Endothelial cell of hepatic sinusoid (primary cell): ENCODE data around the gene TEX35.

Experiments used
- in situ Hi-C: cut with HindIII; loops from 2 replicates; pipeline ENCODE4 v1.10.0; 2017; ENCODE audit warnings: low sequenced_read_pairs

TEX35 gene

GRCh38 chr1:178513278-178513983 lies 522 bp downstream of the TEX35 start:
- in situ Hi-C loops = loop anchor here (5.0 to 10.0 kb wide), 4 partner anchors 36 to 481 kb away; no protein-coding TSS in a partner anchor

GRCh38 chr1:178516110-178516509 lies 3.2 kb downstream of the TEX35 start:
- in situ Hi-C loops = loop anchor here (10.0 kb wide), 1 partner anchor 479 kb away; no protein-coding TSS in a partner anchor

DNA sequence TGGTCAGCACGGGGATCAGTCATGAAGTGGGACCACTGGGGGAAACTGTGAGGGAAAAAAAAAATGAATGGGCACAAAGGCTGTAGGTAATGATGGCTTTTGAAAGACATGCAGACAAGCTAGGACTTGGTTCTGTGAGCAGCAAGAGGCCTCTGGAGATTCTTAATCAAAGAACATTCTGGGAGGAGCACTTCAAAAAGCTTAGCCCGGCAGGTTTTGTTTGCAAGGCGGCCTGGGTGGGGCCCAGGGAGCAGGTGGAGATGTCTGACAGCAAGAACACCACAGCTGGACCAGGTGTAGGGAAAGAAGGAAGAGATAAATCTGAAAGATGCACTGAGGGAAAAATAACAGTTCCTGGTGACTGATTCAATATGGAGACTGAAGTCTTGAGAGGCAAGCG lies 6.0 kb downstream of the TEX35 start:
- in situ Hi-C loops = loop anchor here (10.0 kb wide), 1 partner anchor 476 kb away; no protein-coding TSS in a partner anchor

DNA sequence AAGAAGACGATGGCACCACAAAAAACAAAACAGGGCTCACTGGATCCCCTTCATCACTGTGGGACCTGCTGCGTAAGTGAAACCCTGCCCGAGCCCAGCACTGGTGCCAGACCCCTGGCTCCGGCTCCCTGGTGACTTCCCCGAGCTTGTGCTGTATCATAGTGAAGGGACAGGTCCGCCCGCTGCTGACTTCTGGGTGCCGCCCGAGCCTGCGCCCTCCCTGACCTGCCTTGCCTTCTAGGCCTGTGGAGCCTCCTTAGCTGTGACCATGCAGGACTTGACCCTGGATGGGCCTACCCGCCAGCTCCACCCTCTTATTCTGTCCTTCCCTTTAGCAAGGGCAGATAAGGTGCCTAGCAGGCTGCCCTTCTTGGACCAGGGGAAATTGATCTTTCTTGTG lies 7.9 kb downstream of the TEX35 start:
- in situ Hi-C loops = no loop called here

DNA sequence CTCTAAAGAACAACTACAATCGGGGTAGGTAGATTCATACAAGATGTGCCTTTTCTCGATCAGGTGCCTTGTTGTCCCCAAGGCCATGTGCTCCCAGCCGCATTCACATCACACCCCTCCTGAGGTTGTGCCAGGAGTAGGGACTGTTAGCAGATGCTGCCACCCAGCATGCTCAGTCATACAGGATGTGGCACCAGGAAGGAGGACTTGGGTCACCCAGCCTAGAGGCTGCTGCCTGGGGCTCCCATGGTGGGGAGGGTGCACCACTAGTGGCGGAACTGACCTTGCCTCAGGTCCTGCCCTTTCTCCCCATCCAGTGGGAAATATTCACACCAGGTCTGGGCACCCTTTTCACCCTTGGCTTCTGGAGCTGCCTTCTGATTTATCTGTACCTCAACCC lies 8.3 kb downstream of the TEX35 start:
- in situ Hi-C loops = no loop called here

- in situ Hi-C loops = loop anchor here (25.0 kb wide), 1 partner anchor 235 kb away; no protein-coding TSS in a partner anchor
Observed at GRCh38 chr1:178527117-178527516, 14.2 kb downstream of the TEX35 start.

GRCh38 chr1:178528228-178528952 lies 15.5 kb downstream of the TEX35 start:
- in situ Hi-C loops = loop anchor here (25.0 kb wide), 1 partner anchor 234 kb away; no protein-coding TSS in a partner anchor

GRCh38 chr1:178528953-178529335 lies 16.0 kb downstream of the TEX35 start:
- in situ Hi-C loops = loop anchor here (25.0 kb wide), 1 partner anchor 233 kb away; no protein-coding TSS in a partner anchor

GRCh38 chr1:178529364-178530036 lies 16.6 kb downstream of the TEX35 start:
- in situ Hi-C loops = loop anchor here (25.0 kb wide), 1 partner anchor 233 kb away; no protein-coding TSS in a partner anchor

- in situ Hi-C loops = loop anchor here (25.0 kb wide), 1 partner anchor 232 kb away; no protein-coding TSS in a partner anchor
Observed at GRCh38 chr1:178530037-178530402, 17.1 kb downstream of the TEX35 start.

DNA sequence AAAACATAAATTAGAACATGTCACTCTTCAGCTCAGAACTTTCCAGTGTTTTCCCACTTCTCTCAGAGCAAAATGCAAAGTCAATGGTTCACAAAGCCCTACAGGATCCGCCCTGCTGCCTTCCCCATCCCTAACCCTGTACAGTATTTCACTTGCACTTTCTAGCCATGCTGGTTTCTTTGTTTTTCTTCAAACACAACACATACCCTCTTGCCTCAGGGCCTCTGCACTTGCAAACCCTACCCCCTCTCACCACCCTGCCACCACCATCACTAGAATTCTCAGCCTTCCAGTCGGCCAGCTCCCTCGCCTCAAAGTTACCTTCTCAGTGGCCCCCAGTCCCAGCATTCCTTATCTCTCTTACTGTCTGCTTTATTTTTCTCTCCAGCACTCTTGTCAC lies 17.6 kb downstream of the TEX35 start:
- in situ Hi-C loops = loop anchor here (25.0 kb wide), 1 partner anchor 232 kb away; no protein-coding TSS in a partner anchor

DNA sequence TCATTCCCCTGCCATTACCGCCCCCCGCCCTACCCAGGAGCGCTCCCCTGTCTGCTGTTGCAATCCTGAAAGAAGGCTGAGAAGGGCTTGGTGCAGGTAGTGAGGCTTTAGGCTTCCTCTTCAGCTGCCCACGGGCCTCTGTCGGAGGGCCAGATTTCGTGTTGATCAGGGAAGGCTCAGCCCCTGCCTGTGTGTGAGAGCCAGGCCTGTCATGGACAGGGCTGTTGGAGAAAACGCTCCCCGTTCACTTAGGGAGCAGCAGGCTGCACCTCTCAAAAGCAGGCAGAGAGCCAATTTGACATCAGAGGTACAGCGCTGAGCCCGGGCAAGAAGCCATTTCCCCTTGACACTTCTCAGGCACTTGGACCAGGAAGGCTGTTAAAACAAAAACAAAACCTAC lies 19.0 kb downstream of the TEX35 start:
- in situ Hi-C loops = loop anchor here (25.0 kb wide), 1 partner anchor 230 kb away; no protein-coding TSS in a partner anchor

- in situ Hi-C loops = loop anchor here (25.0 kb wide), 1 partner anchor 230 kb away; no protein-coding TSS in a partner anchor
Observed at GRCh38 chr1:178532392-178532791, 19.5 kb downstream of the TEX35 start.

DNA sequence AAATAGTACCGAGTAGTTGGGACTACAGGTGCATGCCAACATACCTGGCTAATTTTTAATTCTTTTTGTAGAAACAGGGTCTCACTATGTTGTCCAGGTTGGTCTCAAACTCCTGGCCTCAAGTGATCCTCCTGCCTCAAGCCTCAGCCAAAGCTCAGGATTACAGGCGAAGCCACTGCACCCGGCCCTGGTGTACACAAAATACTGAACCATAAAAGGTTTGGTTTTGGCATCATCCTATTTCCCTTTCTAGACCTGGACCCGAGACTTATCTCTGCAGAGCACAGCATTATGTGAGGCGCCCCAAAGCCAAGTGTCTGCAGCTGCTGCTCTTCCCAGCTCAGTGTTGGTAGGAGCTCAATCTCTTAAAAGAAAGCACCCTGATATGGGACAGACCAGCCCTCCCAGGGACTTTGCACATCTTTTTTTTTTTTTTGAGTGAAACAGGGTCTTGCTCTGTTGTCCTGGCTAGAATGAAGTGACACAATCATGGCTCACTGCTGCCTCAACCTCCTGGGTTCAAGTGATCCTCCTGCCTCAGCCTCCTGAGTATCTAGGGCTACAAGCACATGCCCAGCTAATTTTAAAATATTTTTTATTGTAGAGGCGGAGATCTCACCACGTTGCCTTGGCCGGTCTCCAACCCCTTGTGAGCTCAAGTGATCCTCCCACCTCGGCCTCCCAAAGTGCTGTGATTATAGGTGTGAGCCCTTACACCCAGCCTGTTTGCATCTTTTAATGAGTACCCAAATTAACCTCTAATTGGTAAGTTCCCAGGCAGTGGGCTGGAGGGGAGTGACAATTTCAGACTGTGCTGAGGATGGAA lies 20.4 kb downstream of the TEX35 start:
- in situ Hi-C loops = loop anchor here (25.0 kb wide), 1 partner anchor 229 kb away; no protein-coding TSS in a partner anchor

DNA sequence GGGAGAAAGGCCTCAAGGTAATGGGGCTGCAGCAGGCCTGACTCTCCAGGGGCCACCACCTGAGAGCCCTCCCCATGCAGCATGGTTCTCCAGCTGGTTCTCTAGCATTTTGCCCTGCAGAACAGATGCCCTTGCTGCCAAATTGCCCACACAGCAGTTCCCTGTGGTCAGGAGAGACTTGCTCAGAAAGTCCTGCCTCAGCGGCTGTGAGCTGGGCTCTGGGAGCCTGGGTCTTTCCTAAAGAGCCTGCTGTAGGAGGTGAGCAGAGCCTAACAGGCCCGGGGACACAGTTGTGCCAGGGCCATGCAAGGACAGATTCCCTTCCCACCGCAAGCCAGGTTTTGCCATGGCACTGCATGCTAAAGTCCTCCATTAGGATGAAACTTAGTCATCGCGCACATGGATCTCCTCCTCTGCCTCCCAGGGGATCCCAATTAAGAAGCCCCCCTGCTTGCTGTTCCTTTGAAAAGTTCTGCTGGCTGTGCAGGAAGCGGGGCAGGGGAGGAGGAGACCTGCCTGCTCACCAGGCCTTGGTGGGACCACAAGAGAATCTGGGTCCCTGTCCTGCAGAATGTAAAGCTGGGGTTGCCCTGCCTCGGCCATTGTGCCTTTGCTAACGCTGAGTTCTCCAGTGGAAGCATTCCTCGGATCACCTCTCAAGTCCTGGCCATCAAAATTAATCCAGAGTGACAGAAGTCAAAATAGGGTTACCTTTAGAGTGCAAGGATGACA lies 21.4 kb downstream of the TEX35 start:
- in situ Hi-C loops = loop anchor here (25.0 kb wide), 1 partner anchor 228 kb away; no protein-coding TSS in a partner anchor

DNA sequence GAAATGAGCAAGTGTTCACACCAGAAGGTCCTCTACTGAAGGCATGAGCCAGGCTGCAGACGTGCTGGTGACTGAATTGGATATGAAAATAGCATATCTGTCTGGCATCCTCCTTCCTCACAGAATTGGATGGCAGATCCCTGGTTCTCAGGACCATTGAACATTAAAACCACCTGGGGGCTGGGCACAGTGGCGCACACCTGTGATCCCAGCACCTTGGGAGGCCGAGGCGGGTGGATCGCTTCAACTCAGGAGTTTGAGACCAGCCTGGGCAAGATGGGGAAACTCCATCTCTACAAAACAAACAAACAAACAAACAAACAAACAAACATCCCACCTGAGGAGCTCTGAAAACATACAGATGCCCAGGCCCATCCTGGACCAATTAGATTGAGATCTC lies 23.4 kb downstream of the TEX35 start:
- in situ Hi-C loops = loop anchor here (25.0 kb wide), 1 partner anchor 226 kb away; no protein-coding TSS in a partner anchor

DNA sequence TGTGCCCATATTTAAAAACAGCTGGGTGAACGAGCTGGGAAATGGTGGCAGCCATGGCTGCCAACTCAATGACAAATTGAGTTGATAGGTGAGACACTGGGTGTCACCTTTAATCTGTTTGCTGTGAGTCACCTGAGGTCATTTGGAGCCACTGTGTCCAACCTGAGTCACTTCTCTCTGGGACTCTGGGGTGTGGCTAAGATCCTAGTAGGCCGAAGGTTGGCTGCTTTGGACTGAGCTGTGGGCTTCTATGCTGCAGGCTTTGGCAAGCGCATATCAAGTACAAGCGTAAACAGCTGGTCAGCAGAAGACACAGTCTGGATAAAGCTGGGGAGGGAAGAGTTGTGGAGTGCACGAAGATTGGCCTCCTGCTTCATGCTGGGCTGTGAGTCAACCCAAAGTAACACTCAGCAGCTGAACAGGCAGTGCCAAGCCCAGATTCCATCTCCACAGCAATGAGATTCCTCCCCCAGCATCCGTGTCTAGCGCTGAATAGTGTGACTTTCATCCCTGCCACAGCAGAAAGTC lies 24.0 kb downstream of the TEX35 start:
- in situ Hi-C loops = loop anchor here (25.0 kb wide), 1 partner anchor 225 kb away; no protein-coding TSS in a partner anchor

GRCh38 chr1:178537382-178538090 lies 24.6 kb downstream of the TEX35 start:
- in situ Hi-C loops = loop anchor here (25.0 kb wide), 1 partner anchor 225 kb away; no protein-coding TSS in a partner anchor
